ENCODE measurements around the gene EXOC1.
A peak's percentile ranks its signal among the peaks of the same experiment; 100 is the strongest.

EXOC1 gene

GRCh38 chr4:55951191-55951922 lies 97.9 kb downstream of the EXOC1 start:
- no peaks in the 10 kb centered on the region for H3K9me3 Mint-ChIP-seq
- no peaks in the 10 kb centered on the region for H3K27me3 Mint-ChIP-seq (ENCODE audit: low read depth)
- peaks cover 27% of the 10 kb centered on the region for H3K4me1 Mint-ChIP-seq
- peak overlapping the region in 1 of 3 experiments; percentile 54 for H3K27ac Mint-ChIP-seq
- no peak for TF ChIP-seq CTCF (IDR thresholded peaks at IDR 0.05; ENCODE audit: unreplicated experiment in 3 of 3)
- peaks cover 29% of the 10 kb centered on the region for H3K36me3 Mint-ChIP-seq (ENCODE audit: low read depth)
- peak overlapping the region; percentile 50 to 75 (median 56) for H3K4me3 Mint-ChIP-seq
